HEK293T (cell line): ENCODE measurements around the gene GMDS.

ENCODE experiments used
- CTCF ChIA-PET: fragments of 350-600 bp; formaldehyde crosslinking; extraction: SDS; loops from one replicate; lab custom pipeline; 2021; ENCODE audit warnings: antibody characterized with exemption, inconsistent platforms; lab: Yijun Ruan, JAX
- POLR2A ChIA-PET: fragments of 350-600 bp; formaldehyde crosslinking; extraction: SDS; loops from one replicate; lab custom pipeline; 2020; ENCODE audit warnings: antibody characterized with exemption, inconsistent platforms; lab: Yijun Ruan, JAX
- DNase-seq: peaks from one replicate; pipeline ENCODE4 v3.0.0; 2012; ENCODE audit warnings: mixed read lengths; ENCODE audit errors: extremely low spot score
- ARNT ChIP-seq: fragments of 450-650 bp; IDR thresholded peaks from 2 replicates; pipeline ENCODE4 v1.6.1; 2017; ENCODE audit warnings: mild to moderate bottlenecking
- BHLHE40 ChIP-seq: fragments of 450-650 bp; IDR thresholded peaks from 2 replicates; pipeline ENCODE4 v1.6.1; 2016; ENCODE audit warnings: mild to moderate bottlenecking, moderate library complexity, borderline replicate concordance
- CTBP1 ChIP-seq: fragments of 450-650 bp; IDR thresholded peaks from 2 replicates; pipeline ENCODE4 v1.6.1; 2016; ENCODE audit warnings: borderline replicate concordance
- ELF4 ChIP-seq: fragments of 450-650 bp; IDR thresholded peaks from 2 replicates; pipeline ENCODE4 v1.6.1; 2017; ENCODE audit warnings: antibody characterized with exemption
- FOXA1 ChIP-seq: fragments of 450-650 bp; IDR thresholded peaks from 2 replicates; pipeline ENCODE4 v1.6.1; 2016; ENCODE audit warnings: mild to moderate bottlenecking
- FOXK2 ChIP-seq: fragments of 450-650 bp; IDR thresholded peaks from 2 replicates; pipeline ENCODE4 v1.6.1; 2016; ENCODE audit warnings: mild to moderate bottlenecking
- FOXM1 ChIP-seq: fragments of 450-650 bp; IDR thresholded peaks from 2 replicates; pipeline ENCODE4 v1.6.1; 2017; ENCODE audit warnings: mild to moderate bottlenecking, borderline replicate concordance
- HDGF ChIP-seq: fragments of 450-650 bp; IDR thresholded peaks from 2 replicates; pipeline ENCODE4 v1.6.1; 2017; ENCODE audit warnings: antibody characterized with exemption, borderline replicate concordance
- L3MBTL2 ChIP-seq: fragments of 450-650 bp; conservative IDR thresholded peaks from 2 replicates; pipeline ENCODE4 v1.6.1; 2016; ENCODE audit warnings: mild to moderate bottlenecking
- LEF1 ChIP-seq: fragments of 450-650 bp; IDR thresholded peaks from 2 replicates; pipeline ENCODE4 v1.6.1; 2017; ENCODE audit warnings: mild to moderate bottlenecking, borderline replicate concordance
- NFRKB ChIP-seq: fragments of 450-650 bp; IDR thresholded peaks from 2 replicates; pipeline ENCODE4 v1.6.1; 2016; ENCODE audit warnings: mild to moderate bottlenecking, moderate library complexity
- PKNOX1 ChIP-seq: fragments of 450-650 bp; IDR thresholded peaks from 2 replicates; pipeline ENCODE4 v1.6.1; 2016
- SP1 ChIP-seq: fragments of 450-650 bp; IDR thresholded peaks from 2 replicates; pipeline ENCODE4 v1.6.1; 2017
- SUZ12 ChIP-seq: fragments of 450-650 bp; IDR thresholded peaks from 2 replicates; pipeline ENCODE4 v1.6.1; 2016; ENCODE audit warnings: mild to moderate bottlenecking
- TARDBP ChIP-seq: fragments of 450-650 bp; IDR thresholded peaks from 2 replicates; pipeline ENCODE4 v1.6.1; 2016
- ZNF384 ChIP-seq: fragments of 450-650 bp; IDR thresholded peaks from 2 replicates; pipeline ENCODE4 v1.6.1; 2016

The GMDS gene

GRCh38 chr6:1854296-1854695, 391.1 kb downstream of the GMDS start:
- DNase-seq: no peak
- POLR2A ChIA-PET: no interaction called here
- CTCF ChIA-PET: no interaction called here

GRCh38 chr6:1853761-1854160, 391.6 kb downstream of the GMDS start:
- no peak for DNase-seq

More at GRCh38 chr6:1854296-1854695, 391.1 kb downstream of the GMDS start:
- TF ChIP-seq LEF1 (no peak), PKNOX1 (no peak), CTBP1 (no peak), TARDBP (no peak), ELF4 (no peak), ARNT (no peak), FOXA1 (no peak), FOXM1 (no peak), HDGF (no peak)

GRCh38 chr6:1851681-1852456, 393.5 kb downstream of the GMDS start:
- CTCF ChIA-PET: interaction anchor here (0.7 kb wide), 2 partner anchors 252 to 851 kb away, joined by 3 to 6 read pairs; no protein-coding TSS in a partner anchor
- POLR2A ChIA-PET: no interaction called here
- no peak for DNase-seq
- TF ChIP-seq TARDBP (no peak), FOXK2 (no peak), FOXM1 (no peak), LEF1 (no peak), FOXA1 (no peak), L3MBTL2 (no peak; the same call in 1 of the 2 replicates), HDGF (no peak), PKNOX1 (no peak), ELF4 (no peak), ZNF384 (no peak), NFRKB (no peak)

More at GRCh38 chr6:1853761-1854160, 391.6 kb downstream of the GMDS start:
- TF ChIP-seq FOXA1: no peak
- no peak for TF ChIP-seq FOXM1
- no peak for TF ChIP-seq PKNOX1
- no peak for TF ChIP-seq CTBP1
- no peak for TF ChIP-seq FOXK2
- TF ChIP-seq ZNF384: no peak
- no peak for TF ChIP-seq ELF4
- TF ChIP-seq BHLHE40: no peak
- CTCF ChIA-PET: no interaction called here
- POLR2A ChIA-PET: no interaction called here

- ChIA-PET CTCF (interaction anchor here (1.2 kb wide), 1 partner anchor 253 kb away, joined by 3 read pairs; no protein-coding TSS in a partner anchor), POLR2A (interaction anchor here (0.8 kb wide), 1 partner anchor 239 kb away, joined by 4 read pairs; no protein-coding TSS in a partner anchor)
- peak; percentile 49 for DNase-seq
- TF ChIP-seq ARNT (peak; percentile 50; the same call in 1 of the 2 replicates), ELF4 (no peak), PKNOX1 (peak; percentile 94), BHLHE40 (no peak), HDGF (no peak), SUZ12 (no peak), L3MBTL2 (no peak), CTBP1 (peak; percentile 98), ZNF384 (no peak)
These were observed 394.6 kb downstream of the GMDS start for GRCh38 chr6:1850840-1851157.

- TF ChIP-seq ARNT: no peak
- TF ChIP-seq TARDBP: no peak
- TF ChIP-seq SUZ12: no peak
- TF ChIP-seq L3MBTL2: no peak
- TF ChIP-seq FOXM1: no peak
- TF ChIP-seq ELF4: no peak
- no peak; the same call in 1 of the 2 replicates for TF ChIP-seq PKNOX1
- TF ChIP-seq HDGF: no peak
- no peak for TF ChIP-seq FOXK2
- no peak for TF ChIP-seq SP1
- no peak for TF ChIP-seq BHLHE40
- no peak for TF ChIP-seq NFRKB
- POLR2A ChIA-PET: interaction anchor here (0.8 kb wide), 1 partner anchor 238 kb away, joined by 4 read pairs; no protein-coding TSS in a partner anchor
- CTCF ChIA-PET: interaction anchor here (1.2 kb wide), 1 partner anchor 254 kb away, joined by 3 read pairs; no protein-coding TSS in a partner anchor
- DNase-seq: no peak
These were observed 395.1 kb downstream of the GMDS start for GRCh38 chr6:1850121-1850839.
